Upper lobe of left lung (tissue), 6 donors: Measurements from ENCODE around the gene KASH5. TPM values are rescaled to one million over a fixed set of nuclear protein-coding genes. Genes with fewer than 3 reads are reported as not detected.

ENCODE experiments used
- ATAC-seq, 2 donors: fragments of 200-7000 bp; cut with Tn5 transposase; one replicate each; pipeline ENCODE4 v1.9.1; 2022; ENCODE audit warnings: mild to moderate bottlenecking in 2 of 2, moderate library complexity in 2 of 2; ENCODE audit not compliant: low FRiP score in 2 of 2
- DNase-seq, 2 donors: peaks; one replicate each; pipeline ENCODE4 v3.0.0-alpha.2; 2019 to 2020
- H3K27ac ChIP-seq, 4 donors: fragments of 200-600 bp; sonication (generic); one replicate each; pipeline ENCODE4 v1.5.1; 2016 to 2019
- H3K27me3 ChIP-seq, 4 donors: fragments of 200-600 bp; sonication (generic); one replicate each; pipeline ENCODE4 v1.5.1; 2017 to 2019
- H3K36me3 ChIP-seq, 4 donors: fragments of 200-600 bp; sonication (generic); one replicate each; pipeline ENCODE4 v1.5.1; 2016 to 2019
- H3K4me1 ChIP-seq, 4 donors: fragments of 200-600 bp; sonication (generic); one replicate each; pipeline ENCODE4 v1.5.1; 2018 to 2019
- H3K4me3 ChIP-seq, 4 donors: fragments of 200-600 bp; sonication (generic); one replicate each; pipeline ENCODE4 v1.5.1; 2017 to 2019; ENCODE audit warnings: mild to moderate bottlenecking in 2 of 4, moderate library complexity in 1 of 4
- H3K9me3 ChIP-seq, 4 donors: fragments of 200-600 bp; sonication (generic); one replicate each; pipeline ENCODE4 v1.5.1; 2018 to 2019
- CTCF ChIP-seq, 6 experiments: fragments of 450-650 bp in 4 of 6; fragments of 200-600 bp in 2 of 6; sonication (generic) in 2 of 6; IDR thresholded peaks; one replicate each; pipeline ENCODE4 v1.5.1; 2016 to 2019; ENCODE audit warnings: antibody characterized with exemption in 6 of 6
- EP300 ChIP-seq, 4 donors: sonication (generic); formaldehyde crosslinking; IDR thresholded peaks; one replicate each; pipeline ENCODE4 v1.5.1; 2017; ENCODE audit warnings: antibody characterized with exemption in 4 of 4, control low read depth in 2 of 4
- POLR2A ChIP-seq, 4 donors: fragments of 450-650 bp; IDR thresholded peaks; one replicate each; pipeline ENCODE4 v1.5.1; 2016 to 2017; ENCODE audit warnings: antibody characterized with exemption in 4 of 4, mild to moderate bottlenecking in 2 of 4
- POLR2AphosphoS5 ChIP-seq, 2 donors: sonication (generic); formaldehyde crosslinking; IDR thresholded peaks; one replicate each; pipeline ENCODE4 v1.5.1; 2017; ENCODE audit warnings: antibody characterized with exemption in 2 of 2
- WGBS, 2 donors: methylation state at CpG; one replicate each; pipeline ENCODE4 v1.1.5; 2017 to 2018; 5-methylcytosine and 5-hydroxymethylcytosine counted together
- total RNA-seq, 6 donors: library from RNA; depleted of rRNA in 4 of 6; stranded (reverse); fragments of >200 nt in 4 of 6; gene quantifications; one replicate each; pipeline versions ENCODE4 v1.1.0 to v1.2.1, GENCODE V29; 2016 to 2021
- donor health status: DM: no; HTN: no; CAD: no; lungs with moderate emphysema.
- donor health status: DM: no; HTN: yes; CAD: no; lungs with severe emphysema.

The KASH5 gene
- total RNA-seq, 6 donors from 2014 or later: 0.61 to 6.9 (median 1.6) TPM; not detected in 2

GRCh38 chr19:49441210-49441959, 53.3 kb downstream of the KASH5 start, which contains the start of gene SLC17A7:
SLC17A7 (minus strand) TSS chr19:49441527; CDS start chr19:49441379, 148 bp downstream.
- peak; percentile 43 to 89 for DNase-seq
- Histone ChIP-seq H3K9me3 (no peaks in the 10 kb centered on the region), H3K4me1 (peaks cover 11 to 21% (median 17%) of the 10 kb centered on the region in 4 donors), H3K4me3 (peak within 1 kb of the TSS in 3 of 4 donors; percentile 57 to 67 (median 60)), H3K27ac (peak within 1 kb of the TSS in 2 of 4 donors; percentile 76 to 79), H3K36me3 (peaks cover 0 to 5% (median under 1%) of the 10 kb centered on the region in 4 donors), H3K27me3 (peaks cover 0 to 36% (median 19%) of the 10 kb centered on the region in 4 donors)
- peak in 1 of 2 donors; percentile 46 for ATAC-seq
- TF ChIP-seq EP300 (IDR thresholded peaks at IDR 0.05) (no peak), POLR2AphosphoS5 (IDR thresholded peaks at IDR 0.05) (no peak), POLR2A (IDR thresholded peaks at IDR 0.05) (no peak), CTCF (IDR thresholded peaks at IDR 0.05) (no peak)
- 11 to 12% methylated on average over 13 to 21 of the region's 56 CpGs for WGBS, 2 donors

DNA sequence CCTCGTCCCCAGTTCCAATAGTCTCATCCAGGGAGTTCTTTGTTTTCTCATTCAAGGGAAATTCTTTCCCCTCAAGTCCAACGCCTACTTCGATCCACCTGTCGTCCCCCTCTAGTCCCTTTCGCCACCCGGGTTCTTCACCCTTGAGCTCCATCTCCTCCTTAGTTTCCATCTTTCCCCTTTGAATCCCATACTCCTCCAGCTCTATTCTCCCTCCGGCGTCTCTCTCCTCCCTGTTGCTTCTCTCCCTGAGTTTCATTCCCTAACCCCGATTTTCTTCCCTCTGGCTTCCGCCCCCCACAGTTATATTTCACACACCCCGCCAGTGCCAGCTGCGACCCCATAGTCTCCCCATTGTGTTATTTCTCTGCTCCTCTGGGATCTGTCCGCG, 53.9 kb downstream of the KASH5 start:
- TF ChIP-seq CTCF (IDR thresholded peaks at IDR 0.05) (no peak), POLR2A (IDR thresholded peaks at IDR 0.05) (no peak), EP300 (IDR thresholded peaks at IDR 0.05) (no peak), POLR2AphosphoS5 (IDR thresholded peaks at IDR 0.05) (no peak)
- Histone ChIP-seq H3K36me3 (peaks cover 0 to 10% (median 5%) of the 10 kb centered on the region in 4 donors), H3K27ac (peak overlapping the region in 2 of 4 donors; percentile 76 to 79), H3K9me3 (no peaks in the 10 kb centered on the region), H3K4me1 (peaks cover 8 to 19% (median 16%) of the 10 kb centered on the region in 4 donors), H3K4me3 (peak overlapping the region in 2 of 4 donors; percentile 60 to 67), H3K27me3 (peaks cover 0 to 32% (median 16%) of the 10 kb centered on the region in 4 donors)
- 25 to 27% methylated on average over 13 to 14 of the region's 14 CpGs for WGBS, 2 donors
- ATAC-seq (no peak), DNase-seq (no peak)

- Histone ChIP-seq H3K27ac (peak overlapping the region in 2 of 4 donors; percentile 76 to 79), H3K4me3 (peak overlapping the region in 3 of 4 donors; percentile 57 to 67 (median 60)), H3K27me3 (peaks cover 0 to 28% (median 12%) of the 10 kb centered on the region in 4 donors), H3K36me3 (peaks cover 0 to 14% (median 7%) of the 10 kb centered on the region in 4 donors), H3K4me1 (peaks cover 8 to 23% (median 16%) of the 10 kb centered on the region in 4 donors), H3K9me3 (no peaks in the 10 kb centered on the region)
- WGBS, 2 donors: 2 to 12% methylated on average over 11 of the region's 11 CpGs
- no peak for DNase-seq
- ATAC-seq: peak in 1 of 2 donors; percentile 34
- no peak for TF ChIP-seq EP300 (IDR thresholded peaks at IDR 0.05)
These were observed 54.3 kb downstream of the KASH5 start for GRCh38 chr19:49442354-49442753.

- Histone ChIP-seq H3K4me1 (peaks cover 8 to 28% (median 16%) of the 10 kb centered on the region in 4 donors), H3K4me3 (peak overlapping the region; percentile 57 to 67 (median 59))
These were observed 54.8 kb downstream of the KASH5 start for GRCh38 chr19:49442771-49443365.

More at GRCh38 chr19:49442771-49443365, 54.8 kb downstream of the KASH5 start:
- 0% methylated on average over 5 to 31 of the region's 43 CpGs for WGBS, 2 donors
- H3K27me3 ChIP-seq: peaks cover 0 to 26% (median 11%) of the 10 kb centered on the region in 4 donors
- H3K27ac ChIP-seq: peak overlapping the region; percentile 31 to 79 (median 61)
- H3K36me3 ChIP-seq: peaks cover 0 to 14% (median 9%) of the 10 kb centered on the region in 4 donors
- DNase-seq (peak; percentile 94 to 98), ATAC-seq (peak; percentile 86 to 88)
- TF ChIP-seq POLR2A (IDR thresholded peaks at IDR 0.05) (no peak), POLR2AphosphoS5 (IDR thresholded peaks at IDR 0.05) (peak in 1 of 2 donors; percentile 8), EP300 (IDR thresholded peaks at IDR 0.05) (no peak), CTCF (IDR thresholded peaks at IDR 0.05) (no peak)
- no peaks in the 10 kb centered on the region for H3K9me3 ChIP-seq
